K562 (cell line): Measurements from ENCODE around the gene UQCRHL. TPM values are rescaled to one million over a fixed set of nuclear protein-coding genes. Genes with fewer than 3 reads are reported as not detected.

ENCODE experiments used
- E2F6 ChIP-seq, 2 experiments: IDR thresholded peaks; 2 replicates each; pipeline ENCODE4 v1.6.1; 2011; ENCODE audit warnings: borderline replicate concordance in 1 of 2, control low read depth in 1 of 2, low read depth in 1 of 2, low read length in 1 of 2, mild to moderate bottlenecking in 1 of 2, mixed read lengths in 1 of 2, moderate library complexity in 1 of 2; ENCODE audit not compliant: insufficient read depth in 1 of 2, insufficient read length in 1 of 2, poor library complexity in 1 of 2, severe bottlenecking in 1 of 2; ENCODE audit errors: extremely low read depth in 1 of 2
- ELK1 ChIP-seq: sonication (generic); formaldehyde crosslinking; IDR thresholded peaks from 2 replicates; pipeline ENCODE4 v1.8.1; 2022; ENCODE audit warnings: missing genetic modification reagents
- EP400 ChIP-seq: fragments of 450-650 bp; IDR thresholded peaks from 2 replicates; pipeline ENCODE4 v1.6.1; 2017; ENCODE audit warnings: antibody characterized with exemption, mild to moderate bottlenecking, moderate library complexity
- GABPB2 ChIP-seq: fragments of 250-450 bp; sonication (Bioruptor Pico); conservative IDR thresholded peaks from 2 replicates; pipeline ENCODE4 v1.5.1; 2021; ENCODE audit warnings: mild to moderate bottlenecking
- MAFF ChIP-seq: IDR thresholded peaks from 2 replicates; pipeline ENCODE4 v1.6.1; 2012; ENCODE audit warnings: low read length, improper control_type of control experiment
- NFE2L1 ChIP-seq: fragments of 450-650 bp; IDR thresholded peaks from 2 replicates; pipeline ENCODE4 v1.6.1; 2016; ENCODE audit warnings: missing genetic modification characterization, low read depth, mild to moderate bottlenecking, missing compliant biosample characterization, moderate library complexity, borderline replicate concordance
- NFIC ChIP-seq: fragments of 450-650 bp; IDR thresholded peaks from 2 replicates; pipeline ENCODE4 v1.6.1; 2017; ENCODE audit warnings: mild to moderate bottlenecking, inconsistent platforms
- RAD51 ChIP-seq: fragments of 450-650 bp; IDR thresholded peaks from 2 replicates; pipeline ENCODE4 v1.7.1; 2016; ENCODE audit warnings: low read depth, mild to moderate bottlenecking, borderline replicate concordance
- STAT5B ChIP-seq: fragments of 250-450 bp; sonication (Bioruptor Pico); IDR thresholded peaks from 2 replicates; pipeline ENCODE4 v1.8.0; 2021; ENCODE audit warnings: mild to moderate bottlenecking, inconsistent platforms
- ZNF354B ChIP-seq: fragments of 250-450 bp; sonication (Bioruptor Pico); IDR thresholded peaks from 2 replicates; pipeline ENCODE4 v1.4.0; 2020
- ZNF436 ChIP-seq: fragments of 250-450, 450-650 bp; sonication (Bioruptor Pico); formaldehyde crosslinking; IDR thresholded peaks from 2 replicates; pipeline ENCODE4 v1.7.0; 2020; ENCODE audit warnings: mild to moderate bottlenecking
- ZNF507 ChIP-seq: conservative IDR thresholded peaks from 2 replicates; pipeline ENCODE4 v1.6.1; 2017; ENCODE audit warnings: missing genetic modification characterization, missing compliant biosample characterization
- ZNF707 ChIP-seq: fragments of 250-450 bp; sonication (Bioruptor Pico); conservative IDR thresholded peaks from 2 replicates; pipeline ENCODE4 v1.8.0; 2022; ENCODE audit warnings: inconsistent platforms, mild to moderate bottlenecking, moderate library complexity
- ZNF766 ChIP-seq: fragments of 200-800 bp; sonication (Bioruptor generic); conservative IDR thresholded peaks from 2 replicates; pipeline ENCODE4 v1.6.1; 2016; ENCODE audit warnings: missing genetic modification characterization, missing compliant biosample characterization
- ZSCAN32 ChIP-seq: fragments of 450-650 bp; formaldehyde crosslinking; IDR thresholded peaks from 2 replicates; pipeline ENCODE4 v1.4.0; 2020; ENCODE audit warnings: mild to moderate bottlenecking, moderate library complexity
- polyA plus RNA-seq, 8 experiments: library from polyadenylated mRNA; depleted of rRNA in 4 of 8; stranded (reverse) in 5 of 8; unstranded in 3 of 8; fragments of >200 nt; fragmentation: Nextera tagmentation in 2 of 8; fragmentation: Illumina TruSeq in 1 of 8; extraction: Ambion mirVana in 2 of 8; extraction: Trizol in 1 of 8; gene quantifications; 2 replicates each; pipeline versions ENCODE4 v1.2.1 to v1.2.3, GENCODE V29; 2011 to 2014; ENCODE audit warnings: inconsistent platforms in 1 of 8, missing spikeins in 1 of 8
- total RNA-seq, 7 experiments: library from RNA; depleted of rRNA in 6 of 7; stranded (reverse); fragments of >200 nt in 6 of 7; fragmentation: Illumina TruSeq in 2 of 7; extraction: Trizol in 2 of 7; gene quantifications; 2 replicates each; pipeline versions ENCODE4 v1.2.1 to v1.2.3, GENCODE V29; 2011 to 2021; ENCODE audit warnings: low replicate concordance in 1 of 7
- TF ChIP-seq, protein P1 (sequence below), 2 experiments: fragments of 450-650 bp; formaldehyde crosslinking in 1 of 2; IDR thresholded peaks; 2 replicates each; pipeline versions ENCODE4 v1.4.0 to v1.6.1; 2014 to 2020; ENCODE audit warnings: mild to moderate bottlenecking in 2 of 2, borderline replicate concordance in 1 of 2, low read depth in 1 of 2

The UQCRHL gene
- total and polyA plus RNA-seq, 9 of the 15 experiments (the other 6 are each of a cell fraction or from before 2014, with no cell fraction given): 5.1 to 41.3 (median 21.8) TPM

DNA sequence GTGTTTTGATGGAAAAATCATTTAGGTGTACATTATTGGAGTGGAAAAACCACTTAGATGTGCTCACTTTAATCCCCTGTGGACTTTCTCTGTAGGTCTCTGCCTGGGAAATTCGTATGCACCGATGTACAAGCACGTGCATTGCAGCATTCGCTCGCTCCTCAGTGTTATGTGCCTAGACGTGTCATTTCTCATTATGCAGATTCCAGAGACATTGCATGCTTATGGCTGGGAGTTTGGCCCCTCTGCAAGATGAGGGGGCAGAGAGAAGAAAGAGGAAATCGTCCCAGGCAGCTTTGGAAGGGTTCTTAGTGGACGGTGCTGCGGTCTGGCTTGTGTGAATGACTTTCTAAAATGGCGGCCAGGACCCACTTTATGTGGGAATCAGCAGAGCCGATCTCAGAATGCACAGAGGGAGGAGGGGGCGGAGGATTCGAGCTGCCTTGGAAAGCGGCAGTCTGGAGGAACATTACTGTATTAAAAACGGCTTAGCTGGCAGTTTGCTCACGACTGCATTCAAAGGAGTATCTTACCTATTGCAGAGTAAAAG, 42.4 kb upstream of the UQCRHL start (continued):
- TF ChIP-seq ELK1 (CRISPR knock-in tag): no peak
- no peak for TF ChIP-seq ZNF507 (tag)
- no peak; the same call in 1 of the 2 replicates for TF ChIP-seq RAD51
- peak; percentile 65 for TF ChIP-seq MAFF
- no peak for TF ChIP-seq ZNF707 (CRISPR knock-in tag)
- peak in 1 of 2 experiments; percentile 71 for TF ChIP-seq E2F6 (IDR thresholded peaks at IDR 0.05; ENCODE audit: borderline replicate concordance in 1 of 2, extremely low read depth in 1 of 2, insufficient read depth in 1 of 2, insufficient read length in 1 of 2, low read depth in 1 of 2, low read length in 1 of 2, poor library complexity in 1 of 2, severe bottlenecking in 1 of 2)
- peak; percentile 50 for TF ChIP-seq NFIC
- TF ChIP-seq ZNF766 (CRISPR knock-in tag): no peak
- no peak for TF ChIP-seq ZSCAN32 (CRISPR knock-in tag)
- TF ChIP-seq ZNF354B: no peak
- peak; percentile 67; the same call in 1 of the 2 replicates for TF ChIP-seq GABPB2
- no peak for TF ChIP-seq NFE2L1
- peak; percentile 96 for TF ChIP-seq EP400
- TF ChIP-seq STAT5B (CRISPR knock-in tag): no peak
- no peak for TF ChIP-seq ZNF436 (CRISPR knock-in tag)
- TF ChIP-seq, protein P1, sequence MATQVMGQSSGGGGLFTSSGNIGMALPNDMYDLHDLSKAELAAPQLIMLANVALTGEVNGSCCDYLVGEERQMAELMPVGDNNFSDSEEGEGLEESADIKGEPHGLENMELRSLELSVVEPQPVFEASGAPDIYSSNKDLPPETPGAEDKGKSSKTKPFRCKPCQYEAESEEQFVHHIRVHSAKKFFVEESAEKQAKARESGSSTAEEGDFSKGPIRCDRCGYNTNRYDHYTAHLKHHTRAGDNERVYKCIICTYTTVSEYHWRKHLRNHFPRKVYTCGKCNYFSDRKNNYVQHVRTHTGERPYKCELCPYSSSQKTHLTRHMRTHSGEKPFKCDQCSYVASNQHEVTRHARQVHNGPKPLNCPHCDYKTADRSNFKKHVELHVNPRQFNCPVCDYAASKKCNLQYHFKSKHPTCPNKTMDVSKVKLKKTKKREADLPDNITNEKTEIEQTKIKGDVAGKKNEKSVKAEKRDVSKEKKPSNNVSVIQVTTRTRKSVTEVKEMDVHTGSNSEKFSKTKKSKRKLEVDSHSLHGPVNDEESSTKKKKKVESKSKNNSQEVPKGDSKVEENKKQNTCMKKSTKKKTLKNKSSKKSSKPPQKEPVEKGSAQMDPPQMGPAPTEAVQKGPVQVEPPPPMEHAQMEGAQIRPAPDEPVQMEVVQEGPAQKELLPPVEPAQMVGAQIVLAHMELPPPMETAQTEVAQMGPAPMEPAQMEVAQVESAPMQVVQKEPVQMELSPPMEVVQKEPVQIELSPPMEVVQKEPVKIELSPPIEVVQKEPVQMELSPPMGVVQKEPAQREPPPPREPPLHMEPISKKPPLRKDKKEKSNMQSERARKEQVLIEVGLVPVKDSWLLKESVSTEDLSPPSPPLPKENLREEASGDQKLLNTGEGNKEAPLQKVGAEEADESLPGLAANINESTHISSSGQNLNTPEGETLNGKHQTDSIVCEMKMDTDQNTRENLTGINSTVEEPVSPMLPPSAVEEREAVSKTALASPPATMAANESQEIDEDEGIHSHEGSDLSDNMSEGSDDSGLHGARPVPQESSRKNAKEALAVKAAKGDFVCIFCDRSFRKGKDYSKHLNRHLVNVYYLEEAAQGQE (IDR thresholded peaks at IDR 0.05; ENCODE audit: borderline replicate concordance): no peak
- TF ChIP-seq, protein P1 (CRISPR knock-in tag; IDR thresholded peaks at IDR 0.05; ENCODE audit: low read depth): no peak
